HCT116 (cell line): ENCODE data around the gene CCDC192. TPM values are rescaled to one million over a fixed set of nuclear protein-coding genes. Genes with fewer than 3 reads are reported as not detected.

Experiments used
- ATAC-seq: fragments of 200-7000 bp; cut with Tn5 transposase; 2 replicates; pipeline ENCODE4 v1.9.1; 2020; ENCODE audit warnings: mild to moderate bottlenecking, moderate library complexity
- BruUV-seq: library from RNA; stranded (reverse); fragments of 400-500 nt; replicated peaks from 2 replicates; lab custom pipeline; 2021; lab: Mats Ljungman, UMichigan
- CTCF ChIA-PET: fragments of 300-600 bp; sonication (Branson Sonifier 250); formaldehyde crosslinking; loops from one replicate; lab custom pipeline; 2021; ENCODE audit warnings: antibody characterized with exemption; lab: Charles Lee
- POLR2A ChIA-PET: fragments of 300-600, 350-600 bp; sonication (Branson Sonifier 250); formaldehyde crosslinking; loops from one replicate; lab custom pipeline; 2021; ENCODE audit warnings: antibody characterized with exemption; lab: Charles Lee
- RAD21 ChIA-PET, 2 experiments: fragments of 300-600 bp; sonication (Branson Sonifier 250); formaldehyde crosslinking; loops; one replicate each; lab custom pipeline; 2023; ENCODE audit warnings: low total read pairs in 2 of 2; ENCODE audit not compliant: uncharacterized antibody in 2 of 2, unreplicated experiment in 2 of 2, low non-redundant PET in 1 of 2; lab: Charles Lee
- DNase-seq: peaks from one replicate; pipeline ENCODE4 v3.0.0-alpha.2; 2010; ENCODE audit warnings: low read depth, low spot score
- H2AFZ ChIP-seq: fragments of 200-600 bp; shearing (Covaris generic), sonication (generic); 2 replicates; pipeline ENCODE4 v1.6.1; 2017; ENCODE audit warnings: low read depth, mixed run types, mixed read lengths, antibody characterized with exemption, low read length; ENCODE audit not compliant: poor library complexity, severe bottlenecking
- H3K27ac ChIP-seq: 2 replicates; pipeline ENCODE4 v1.5.1; 2012; ENCODE audit warnings: low read depth, low read length
- H3K27me3 ChIP-seq: fragments of 200-600 bp; sonication (generic); 2 replicates; pipeline ENCODE4 v1.6.1; 2016; ENCODE audit warnings: mixed run types, low read length, mixed read lengths; ENCODE audit not compliant: insufficient read depth
- H3K36me3 ChIP-seq, 2 experiments: fragments of 200-500 bp in 1 of 2; fragments of 200-600 bp in 1 of 2; sonication (Bioruptor generic) in 1 of 2; sonication (generic) in 1 of 2; 2 replicates each; pipeline versions ENCODE4 v1.5.1 to v1.6.1; 2014 to 2016; ENCODE audit warnings: low read length in 2 of 2, inconsistent platforms in 1 of 2, mixed read lengths in 1 of 2, mixed run types in 1 of 2; ENCODE audit not compliant: insufficient read depth in 2 of 2, control insufficient read depth in 1 of 2
- H3K4me1 ChIP-seq, 2 experiments: fragments of 200-600 bp in 1 of 2; sonication (generic) in 1 of 2; 2 replicates each; pipeline versions ENCODE4 v1.5.1 to v1.6.1; 2012 to 2017; ENCODE audit warnings: low read length in 2 of 2, inconsistent platforms in 1 of 2, mild to moderate bottlenecking in 1 of 2, mixed read lengths in 1 of 2, mixed run types in 1 of 2, moderate library complexity in 1 of 2; ENCODE audit not compliant: insufficient read depth in 2 of 2, control insufficient read depth in 1 of 2
- H3K4me2 ChIP-seq: fragments of 200-600 bp; sonication (generic); 2 replicates; pipeline ENCODE4 v1.6.1; 2017; ENCODE audit warnings: mixed run types, low read length, mixed read lengths
- H3K4me3 ChIP-seq, 2 experiments: fragments of 200-600 bp in 1 of 2; sonication (generic) in 1 of 2; replicated peaks in 1 of 2; 2 replicates each; pipeline ENCODE4 v1.5.1; 2011 to 2016; ENCODE audit warnings: low read length in 2 of 2, control low read depth in 1 of 2, low read depth in 1 of 2, mild to moderate bottlenecking in 1 of 2, mixed read lengths in 1 of 2, mixed run types in 1 of 2
- H3K79me2 ChIP-seq: fragments of 200-600 bp; sonication (generic); 2 replicates; pipeline ENCODE4 v1.6.1; 2017; ENCODE audit warnings: mild to moderate bottlenecking, mixed run types, low read length, moderate library complexity, mixed read lengths; ENCODE audit not compliant: insufficient read depth
- H3K9ac ChIP-seq: fragments of 200-600 bp; sonication (generic); 2 replicates; pipeline ENCODE4 v1.6.1; 2016; ENCODE audit warnings: low read length, mixed read lengths
- H3K9me2 ChIP-seq: fragments of 200-600 bp; sonication (generic), shearing (Covaris generic); 2 replicates; pipeline ENCODE4 v1.6.1; 2017; ENCODE audit warnings: mixed run types, mild to moderate bottlenecking, moderate library complexity; ENCODE audit not compliant: insufficient read depth
- H3K9me3 ChIP-seq, 2 experiments: fragments of 200-500 bp in 1 of 2; fragments of 200-600 bp in 1 of 2; sonication (Bioruptor generic) in 1 of 2; sonication (generic) in 1 of 2; 2 replicates each; pipeline ENCODE4 v1.6.1; 2014 to 2017; ENCODE audit warnings: low read length in 2 of 2, mixed read lengths in 2 of 2, inconsistent platforms in 1 of 2, low read depth in 1 of 2, mild to moderate bottlenecking in 1 of 2, mixed run types in 1 of 2, moderate library complexity in 1 of 2; ENCODE audit not compliant: control insufficient read depth in 1 of 2, insufficient read depth in 1 of 2
- H4K20me1 ChIP-seq: fragments of 200-600 bp; sonication (generic), shearing (Covaris generic); 2 replicates; pipeline ENCODE4 v1.6.1; 2017; ENCODE audit warnings: mixed run types, mild to moderate bottlenecking, moderate library complexity; ENCODE audit not compliant: insufficient read depth
- ATF3 ChIP-seq: IDR thresholded peaks from 2 replicates; pipeline ENCODE4 v1.6.1; 2012
- CBX3 ChIP-seq: IDR thresholded peaks from 2 replicates; pipeline ENCODE4 v1.6.1; 2012; ENCODE audit warnings: low read depth
- CEBPB ChIP-seq: IDR thresholded peaks from 2 replicates; pipeline ENCODE4 v1.6.1; 2012; ENCODE audit warnings: low read depth
- CTCF ChIP-seq, 3 experiments: fragments of 200-600 bp in 1 of 3; sonication (generic) in 1 of 3; IDR thresholded peaks in 2 of 3; conservative IDR thresholded peaks in 1 of 3; 2 replicates each; pipeline ENCODE4 v1.5.1; 2012 to 2017; ENCODE audit warnings: low read depth in 2 of 3, low read length in 2 of 3, antibody characterized with exemption in 1 of 3, borderline replicate concordance in 1 of 3, control low read depth in 1 of 3, mild to moderate bottlenecking in 1 of 3, mixed read lengths in 1 of 3, mixed run types in 1 of 3, moderate library complexity in 1 of 3; ENCODE audit not compliant: insufficient read depth in 1 of 3
- EGR1 ChIP-seq: IDR thresholded peaks from 2 replicates; pipeline ENCODE4 v1.6.1; 2012; ENCODE audit warnings: low read depth
- ELF1 ChIP-seq: IDR thresholded peaks from 2 replicates; pipeline ENCODE4 v1.6.1; 2012; ENCODE audit warnings: low read depth, borderline replicate concordance
- EZH2phosphoT487 ChIP-seq: fragments of 200-600 bp; IDR thresholded peaks from 2 replicates; pipeline ENCODE4 v1.6.1; 2018; ENCODE audit warnings: antibody characterized with exemption, borderline replicate concordance
- FOSL1 ChIP-seq: IDR thresholded peaks from 2 replicates; pipeline ENCODE4 v1.6.1; 2012; ENCODE audit warnings: low read depth
- JUND ChIP-seq: IDR thresholded peaks from 2 replicates; pipeline ENCODE4 v1.6.1; 2012
- MAX ChIP-seq: IDR thresholded peaks from 2 replicates; pipeline ENCODE4 v1.6.1; 2012
- POLR2A ChIP-seq: IDR thresholded peaks from 2 replicates; pipeline ENCODE4 v1.7.0; 2011; ENCODE audit warnings: borderline replicate concordance; ENCODE audit not compliant: insufficient read depth, insufficient read length; ENCODE audit errors: extremely low read depth
- REST ChIP-seq: IDR thresholded peaks from 2 replicates; pipeline ENCODE4 v1.6.1; 2012; ENCODE audit warnings: low read depth
- SIN3A ChIP-seq: IDR thresholded peaks from 2 replicates; pipeline ENCODE4 v1.6.1; 2012; ENCODE audit warnings: low read depth
- SP1 ChIP-seq: IDR thresholded peaks from 2 replicates; pipeline ENCODE4 v1.6.1; 2012; ENCODE audit warnings: low read depth
- SRF ChIP-seq: IDR thresholded peaks from 2 replicates; pipeline ENCODE4 v1.6.1; 2012; ENCODE audit warnings: low read depth
- TCF7L2 ChIP-seq: IDR thresholded peaks from 2 replicates; pipeline ENCODE4 v1.7.0; 2011; ENCODE audit warnings: borderline replicate concordance, inconsistent platforms; ENCODE audit not compliant: insufficient read depth, insufficient read length; ENCODE audit errors: extremely low read depth
- YY1 ChIP-seq: IDR thresholded peaks from 2 replicates; pipeline ENCODE4 v1.6.1; 2011; ENCODE audit warnings: low read length, low read depth, moderate library complexity, mild to moderate bottlenecking; ENCODE audit not compliant: insufficient replicate concordance; ENCODE audit errors: extremely low read depth
- ZBTB33 ChIP-seq: IDR thresholded peaks from 2 replicates; pipeline ENCODE4 v1.6.1; 2011; ENCODE audit warnings: mild to moderate bottlenecking, low read length, moderate library complexity; ENCODE audit not compliant: insufficient replicate concordance; ENCODE audit errors: extremely low read depth
- ZFX ChIP-seq: fragments of 450-650 bp; IDR thresholded peaks from 2 replicates; pipeline ENCODE4 v1.6.1; 2017
- ZNF274 ChIP-seq: fragments of 200-500 bp; sonication (Bioruptor generic); IDR thresholded peaks from 2 replicates; pipeline ENCODE4 v1.6.1; 2014; ENCODE audit warnings: mild to moderate bottlenecking, low read depth, low read length, inconsistent platforms
- intact Hi-C: fragments of 100-400 bp; cut with micrococcal nuclease; formaldehyde crosslinking; loops from 2 replicates; pipeline ENCODE4 v1.10.0; 2022
- total RNA-seq: library from RNA; stranded (reverse); gene quantifications from one replicate; pipeline ENCODE4 v1.2.1, GENCODE V29; 2021; ENCODE audit not compliant: unreplicated experiment

Gene CCDC192
- total RNA-seq, 1 experiment from 2014 or later: not detected

- H3K9me2 ChIP-seq: no peaks in the 10 kb centered on the region
- no peaks in the 10 kb centered on the region for H3K27me3 ChIP-seq
- peaks cover 14 to 26% of the 10 kb centered on the region in 2 experiments for H3K4me1 ChIP-seq
- DNase-seq (peak; percentile 61), ATAC-seq (peak; percentile 62)
- peak overlapping the region; percentile 0; the same call in 1 of the 2 replicates for H3K27ac ChIP-seq
- no peak overlapping the region for H3K9ac ChIP-seq
- no TSS peak for BruUV-seq
- no peaks in the 10 kb centered on the region for H4K20me1 ChIP-seq
- H3K9me3 ChIP-seq: no peaks in the 10 kb centered on the region
- H3K4me3 ChIP-seq: peak overlapping the region in 1 of 2 experiments; percentile 33; a peak in 2 of 4 replicates
- H2AFZ ChIP-seq: peak overlapping the region; percentile 86
- H3K4me2 ChIP-seq: peak overlapping the region; percentile 68
- H3K36me3 ChIP-seq: no peaks in the 10 kb centered on the region
- CTCF ChIA-PET: interaction anchor here (0.8 to 1.4 kb wide), 7 partner anchors 9 to 959 kb away, joined by 3 to 10 read pairs (median 4); no protein-coding TSS in a partner anchor
- RAD21 ChIA-PET: interaction anchor here in 1 of 2 experiments (1.0 kb wide), 1 partner anchor 329 kb away, joined by 3 read pairs; no protein-coding TSS in a partner anchor
- intact Hi-C loops: loop anchor here (2.0 to 10.0 kb wide), 3 partner anchors 312 to 968 kb away; no protein-coding TSS in a partner anchor
- POLR2A ChIA-PET: no interaction called here
- H3K79me2 ChIP-seq: no peaks in the 10 kb centered on the region
- TF ChIP-seq CBX3: peak; percentile 75; the same call in 1 of the 2 replicates
- no peak for TF ChIP-seq ZBTB33
- TF ChIP-seq TCF7L2: no peak
- 0 out of 2 replicates have a peak, but pooled peaks have one; percentile 30 for TF ChIP-seq MAX
- peak; percentile 78 for TF ChIP-seq JUND
- no peak for TF ChIP-seq CTCF (IDR thresholded peaks at IDR 0.05 in 2 of 3, conservative IDR thresholded peaks at IDR 0.05 in 1 of 3; ENCODE audit: borderline replicate concordance in 1 of 3, insufficient read depth in 1 of 3, low read depth in 2 of 3, low read length in 2 of 3)
- no peak for TF ChIP-seq EGR1
- TF ChIP-seq CEBPB: peak; percentile 50; the same call in 1 of the 2 replicates
- peak; percentile 53; the same call in 1 of the 2 replicates for TF ChIP-seq SIN3A
- no peak for TF ChIP-seq ELF1
- TF ChIP-seq ZFX: no peak
- TF ChIP-seq REST: no peak
- TF ChIP-seq EZH2phosphoT487: no peak
- TF ChIP-seq YY1: peak; percentile 51
- no peak for TF ChIP-seq ZNF274
- peak; percentile 56 for TF ChIP-seq FOSL1
- no peak for TF ChIP-seq POLR2A
- TF ChIP-seq SRF: no peak
- no peak for TF ChIP-seq ATF3
- TF ChIP-seq SP1: peak; percentile 64
Measured at GRCh38 chr5:127876384-127876783, 173.2 kb downstream of the CCDC192 start.
